HFF-Myc (cell line): ENCODE results near the gene AP3S2.
A peak's percentile ranks its signal among the peaks of the same experiment; 100 is the strongest.
"Not testable (repeated sequence)": the region's sequence is repeated elsewhere in the genome, so short reads cannot be mapped to it uniquely, and the experiment has no call there.

Experiments used
- DNase-seq: peaks from one replicate; pipeline ENCODE4 v3.0.0-alpha.2; 2011; ENCODE audit warnings: low read depth; ENCODE audit errors: extremely low read depth
- H3K4me3 ChIP-seq: replicated peaks from 2 replicates; pipeline ENCODE4 v1.5.1; 2011; ENCODE audit warnings: low read depth, mild to moderate bottlenecking, control low read depth, low read length
- TF ChIP-seq, protein P1 (sequence below): IDR thresholded peaks from 2 replicates; pipeline ENCODE4 v1.5.1; 2012; ENCODE audit warnings: mild to moderate bottlenecking, low read depth, low read length, control low read depth; ENCODE audit errors: missing control alignments

The AP3S2 gene

DNA sequence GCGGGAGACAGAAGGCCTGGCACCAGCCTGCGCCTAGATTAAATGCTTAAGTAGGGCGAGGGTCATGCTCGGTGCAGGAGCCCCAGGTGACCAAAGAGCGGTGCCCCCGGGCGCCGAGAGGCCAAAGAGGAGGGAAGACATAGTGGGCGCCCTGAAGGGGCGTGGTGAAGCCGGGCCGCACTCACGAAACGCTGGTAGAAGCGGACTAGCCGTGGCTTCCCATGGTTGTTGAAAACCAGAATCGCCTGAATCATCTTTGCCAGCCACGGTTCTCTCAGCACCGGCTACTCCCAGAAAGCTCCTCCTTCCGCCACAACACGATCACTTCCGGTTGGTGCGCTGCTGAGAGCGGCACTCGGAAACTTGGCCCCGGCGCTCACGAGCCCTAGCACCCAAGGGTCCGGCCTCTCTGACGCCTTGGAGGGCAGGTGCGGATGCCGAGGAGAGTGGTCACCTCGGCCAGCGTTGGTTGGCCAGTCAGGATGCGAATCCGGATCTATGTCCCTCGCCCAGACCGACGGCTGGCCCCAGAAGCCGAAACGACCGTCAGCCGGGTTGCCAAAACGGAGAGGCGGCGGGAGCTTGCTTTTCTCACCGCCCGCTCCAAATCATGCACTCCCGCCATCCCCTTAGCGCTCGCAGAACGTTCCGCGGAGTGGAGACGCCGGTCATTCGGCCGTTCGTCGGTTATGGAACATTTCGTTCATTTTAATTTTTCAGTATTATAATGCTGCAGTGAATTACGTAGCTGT lies at the start of gene AP3S2:
AP3S2 (minus strand) TSS at position 299 of the 752 bp plus-strand sequence; CDS start at position 254, 45 bp downstream.
- peak; percentile 83 for DNase-seq

DNA sequence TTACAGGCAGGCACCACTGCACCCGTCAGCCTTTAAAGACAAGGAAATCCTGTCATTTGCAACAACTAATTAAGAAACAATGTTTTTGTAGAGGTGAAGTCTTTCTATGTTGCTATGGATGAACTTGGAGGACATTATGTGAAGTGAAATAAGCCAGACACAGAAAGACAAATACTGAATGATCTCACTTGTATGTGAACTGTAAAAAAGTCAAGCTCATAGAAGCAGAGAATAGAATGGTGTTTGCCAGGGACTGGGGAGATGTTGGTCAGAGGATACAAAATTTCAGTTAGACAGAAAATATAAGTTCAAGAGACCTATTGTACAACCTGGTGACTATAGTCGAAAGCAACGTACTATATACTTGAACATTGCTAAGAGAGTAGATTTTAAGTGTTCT lies 46.1 kb upstream of the AP3S2 start:
- TF ChIP-seq, protein P1, sequence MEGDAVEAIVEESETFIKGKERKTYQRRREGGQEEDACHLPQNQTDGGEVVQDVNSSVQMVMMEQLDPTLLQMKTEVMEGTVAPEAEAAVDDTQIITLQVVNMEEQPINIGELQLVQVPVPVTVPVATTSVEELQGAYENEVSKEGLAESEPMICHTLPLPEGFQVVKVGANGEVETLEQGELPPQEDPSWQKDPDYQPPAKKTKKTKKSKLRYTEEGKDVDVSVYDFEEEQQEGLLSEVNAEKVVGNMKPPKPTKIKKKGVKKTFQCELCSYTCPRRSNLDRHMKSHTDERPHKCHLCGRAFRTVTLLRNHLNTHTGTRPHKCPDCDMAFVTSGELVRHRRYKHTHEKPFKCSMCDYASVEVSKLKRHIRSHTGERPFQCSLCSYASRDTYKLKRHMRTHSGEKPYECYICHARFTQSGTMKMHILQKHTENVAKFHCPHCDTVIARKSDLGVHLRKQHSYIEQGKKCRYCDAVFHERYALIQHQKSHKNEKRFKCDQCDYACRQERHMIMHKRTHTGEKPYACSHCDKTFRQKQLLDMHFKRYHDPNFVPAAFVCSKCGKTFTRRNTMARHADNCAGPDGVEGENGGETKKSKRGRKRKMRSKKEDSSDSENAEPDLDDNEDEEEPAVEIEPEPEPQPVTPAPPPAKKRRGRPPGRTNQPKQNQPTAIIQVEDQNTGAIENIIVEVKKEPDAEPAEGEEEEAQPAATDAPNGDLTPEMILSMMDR = no peak
- H3K4me3 ChIP-seq = no peak overlapping the region

More for the DNA sequence above, at the start of gene AP3S2:
- TF ChIP-seq, protein P1 = no peak
- peak within 1 kb of the TSS; percentile 83 for H3K4me3 ChIP-seq

DNA sequence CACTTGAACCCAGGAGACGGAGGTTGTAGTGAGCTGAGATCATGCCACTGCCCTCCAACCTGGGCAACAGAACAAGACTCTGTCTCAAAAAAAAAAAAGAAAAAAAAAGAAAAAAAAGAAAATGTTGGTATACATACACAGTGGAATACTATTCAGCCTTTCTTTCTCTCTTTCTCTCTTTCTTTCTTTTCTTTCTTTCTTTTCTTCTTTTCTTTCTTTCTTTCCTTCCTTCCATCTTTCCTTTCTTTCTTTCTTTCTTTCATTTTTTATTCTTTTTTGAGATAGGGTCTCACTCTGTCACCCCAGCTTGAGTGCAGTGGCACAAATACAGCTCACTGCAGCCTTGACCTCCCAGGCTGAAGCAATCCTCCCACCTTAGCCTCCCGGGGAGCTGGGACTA lies 45.6 kb upstream of the AP3S2 start:
- H3K4me3 ChIP-seq, DNase-seq: not testable (repeated sequence)

More for the DNA sequence above, 46.1 kb upstream of the AP3S2 start:
- DNase-seq = no peak

DNA sequence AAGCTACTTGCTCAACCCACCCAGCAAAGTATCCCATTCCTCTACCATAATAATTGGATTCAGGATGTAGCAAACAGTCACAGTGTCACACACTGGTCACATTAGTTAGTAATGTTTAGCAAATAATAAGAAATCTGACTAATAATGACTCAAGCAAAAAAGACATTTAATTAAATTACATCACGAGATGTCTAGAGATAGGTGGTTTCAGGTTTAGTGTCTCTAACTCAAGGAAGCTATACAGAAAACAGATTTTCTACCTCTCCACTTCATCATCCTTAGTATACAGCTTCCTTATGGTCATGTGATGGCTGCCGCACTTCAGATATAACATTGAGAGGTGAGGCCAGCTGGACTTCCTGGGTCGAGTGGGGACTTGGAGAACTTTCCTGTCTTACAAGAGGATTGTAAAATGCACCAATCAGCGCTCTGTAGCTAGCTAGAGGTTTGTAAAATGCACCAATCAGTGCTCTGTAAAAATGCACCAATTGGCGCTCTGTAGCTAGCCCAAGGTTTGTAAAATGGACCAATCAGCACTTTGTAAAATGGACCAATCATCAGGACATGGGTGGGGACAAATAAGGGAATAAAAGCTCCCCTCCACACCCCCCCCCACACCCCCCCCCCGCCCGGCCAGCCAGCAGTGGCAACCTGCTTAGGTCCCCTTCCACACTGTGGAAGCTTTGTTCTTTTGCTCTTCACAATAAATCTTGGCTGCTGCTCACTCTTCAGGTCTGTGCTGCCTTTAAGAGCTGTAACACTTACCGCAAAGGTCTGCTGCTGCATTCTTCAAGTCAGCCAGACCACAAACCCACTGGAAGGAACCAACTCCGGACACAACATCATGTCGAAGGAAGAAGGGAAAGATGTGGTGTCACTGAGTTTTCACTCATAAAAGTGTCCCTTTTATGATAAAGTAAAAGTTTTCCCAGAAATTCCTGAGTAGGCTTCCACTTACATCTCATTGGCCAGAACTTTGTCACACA lies 43.9 kb upstream of the AP3S2 start:
- TF ChIP-seq, protein P1 = no peak
- DNase-seq = no peak
- H3K4me3 ChIP-seq = no peak overlapping the region

DNA sequence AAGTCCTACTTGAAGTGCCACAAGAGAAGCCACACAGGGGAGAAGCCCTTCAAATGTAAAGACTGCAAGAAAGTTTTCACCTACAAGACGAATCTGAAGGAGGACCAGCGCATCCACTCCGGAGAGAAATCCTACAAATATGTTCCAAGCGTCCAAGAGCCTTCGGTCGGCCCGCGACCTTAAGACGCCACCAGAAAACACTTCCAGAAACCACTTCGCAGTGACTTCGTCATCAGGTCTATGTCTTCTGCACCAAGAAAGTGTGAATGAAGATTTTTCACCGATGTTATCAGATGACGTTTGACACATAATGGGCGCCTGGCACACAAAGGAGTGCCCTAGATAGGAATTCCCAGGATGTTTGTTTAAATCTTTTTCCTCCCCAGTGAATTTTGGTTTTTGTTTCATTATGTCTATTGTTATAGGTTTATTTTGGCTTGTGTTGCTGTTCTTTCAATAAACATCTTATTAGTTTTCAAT lies 43.0 kb upstream of the AP3S2 start:
- H3K4me3 ChIP-seq = no peak overlapping the region
- TF ChIP-seq, protein P1 = no peak

DNA sequence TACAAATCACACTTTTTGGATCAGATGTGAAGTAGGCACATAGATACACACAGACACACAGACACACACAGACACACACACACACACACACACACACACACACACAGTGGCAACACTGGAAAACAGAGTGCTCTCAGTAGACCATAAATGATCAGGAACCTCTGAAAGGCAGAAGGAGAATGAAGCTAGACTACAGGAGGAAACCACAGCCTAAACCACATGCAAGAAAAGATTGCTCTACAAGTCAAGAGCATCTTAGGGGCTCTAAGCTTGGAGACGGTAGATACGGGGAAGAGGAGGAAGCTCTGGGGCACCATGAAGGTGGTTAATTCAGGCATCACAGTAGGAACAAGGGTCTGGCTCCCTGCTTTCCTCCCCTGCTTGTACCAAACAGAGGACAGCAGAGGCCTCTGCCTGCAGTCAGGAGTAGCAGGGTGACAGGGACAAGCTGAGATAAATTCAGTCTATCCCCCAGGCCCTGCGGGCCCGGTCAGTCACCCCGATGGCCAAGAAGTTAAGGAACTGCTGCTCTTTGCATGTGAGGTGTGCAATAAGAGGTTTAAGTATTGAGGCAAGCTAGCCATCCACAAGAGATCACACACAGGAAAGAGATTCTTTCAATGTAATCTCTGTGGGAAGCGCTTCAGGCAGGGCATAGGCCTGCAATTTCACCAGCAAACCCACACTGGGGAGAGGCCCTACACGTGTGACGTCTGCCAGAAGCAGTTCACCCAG lies 42.4 kb upstream of the AP3S2 start:
- TF ChIP-seq, protein P1 = no peak
- no peak overlapping the region for H3K4me3 ChIP-seq
- no peak for DNase-seq

More for the DNA sequence above, 43.0 kb upstream of the AP3S2 start:
- no peak for DNase-seq
